BLaER1 treated with 17β-estradiol and CSF1 and Interleukin-3, amounts not matched to agents 10 nM and 100 nM (cell line): Measurements from ENCODE around the gene ITM2B.

Experiments used
- H3K27ac ChIP-seq, 11 experiments: shearing (Covaris generic); formaldehyde crosslinking; 2 replicates each; pipeline ENCODE4 v1.8.1; 2022
- H3K27me3 ChIP-seq, 11 experiments: shearing (Covaris generic); formaldehyde crosslinking; 2 replicates each; pipeline ENCODE4 v1.8.1; 2022
- H3K36me3 ChIP-seq, 11 experiments: shearing (Covaris generic); formaldehyde crosslinking; 2 replicates each; pipeline ENCODE4 v1.8.1; 2022
- H3K4me1 ChIP-seq, 10 experiments: shearing (Covaris generic); formaldehyde crosslinking; 2 replicates each; pipeline ENCODE4 v1.8.1; 2022
- H3K4me2 ChIP-seq, 11 experiments: shearing (Covaris generic); formaldehyde crosslinking; 2 replicates each; pipeline ENCODE4 v1.8.1; 2022
- H3K4me3 ChIP-seq, 10 experiments: shearing (Covaris generic); formaldehyde crosslinking; 2 replicates each; pipeline ENCODE4 v1.8.1; 2022
- H3K9ac ChIP-seq, 11 experiments: shearing (Covaris generic); formaldehyde crosslinking; 2 replicates each; pipeline ENCODE4 v1.8.1; 2022
- H3K9me3 ChIP-seq, 11 experiments: shearing (Covaris generic); formaldehyde crosslinking; replicated peaks in 1 of 11; 2 replicates each; pipeline ENCODE4 v1.8.1; 2022
- H4K20me1 ChIP-seq, 11 experiments: shearing (Covaris generic); formaldehyde crosslinking; 2 replicates each; pipeline ENCODE4 v1.8.1; 2022
- Cebpa-rat ChIP-seq, 11 experiments: shearing (Covaris generic); IDR thresholded peaks; 2 replicates each; pipeline ENCODE4 v1.8.1; 2022

The ITM2B gene

DNA sequence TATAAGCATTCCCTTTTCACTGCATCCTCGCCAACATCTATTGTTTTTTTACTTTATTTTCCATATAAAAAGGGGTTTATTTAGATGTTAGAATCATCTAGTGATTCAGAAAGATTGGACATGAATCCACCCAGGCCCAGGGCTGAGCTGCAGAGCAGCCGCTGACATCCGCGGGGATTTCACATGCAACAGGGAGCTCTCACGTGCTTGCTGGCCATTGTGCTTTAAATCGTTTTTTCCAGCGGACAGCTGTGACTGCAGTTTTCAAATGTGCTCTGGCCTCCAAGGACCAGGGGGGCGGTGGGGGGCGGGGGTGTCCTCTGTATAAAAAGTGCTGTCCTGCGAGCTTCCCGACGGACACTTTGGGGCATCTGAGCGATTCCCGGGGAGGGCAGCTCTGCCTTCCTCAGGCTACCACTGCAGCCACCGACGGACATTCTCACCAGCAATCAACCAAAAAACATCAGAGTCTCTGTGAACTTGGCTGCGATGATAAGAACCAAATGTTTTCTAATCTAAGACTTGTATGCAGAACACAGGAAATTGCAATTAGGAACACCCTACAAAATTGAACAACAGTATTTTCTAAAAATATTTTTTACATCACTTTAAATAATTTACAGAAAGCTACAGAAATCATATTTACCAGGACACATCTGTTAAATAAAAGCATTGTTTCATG lies 83.1 kb downstream of the ITM2B start:
- Histone ChIP-seq H4K20me1 (peaks cover 0 to 63% (median 10%) of the 10 kb centered on the region in 11 experiments; a peak in 11 of 22 replicates), H3K4me2 (no peak overlapping the region), H3K27ac (no peak overlapping the region), H3K9me3 (peaks cover 80 to 100% (median 100%) of the 10 kb centered on the region in 11 experiments), H3K4me1 (peaks cover 14 to 30% (median 16%) of the 10 kb centered on the region in 10 experiments; a peak in 19 of 20 replicates), H3K36me3 (peaks cover 99 to 100% (median 100%) of the 10 kb centered on the region in 11 experiments), H3K27me3 (no peaks in the 10 kb centered on the region), H3K9ac (no peak overlapping the region), H3K4me3 (peak overlapping the region in 1 of 10 experiments; percentile 45; a peak in 2 of 20 replicates)
- TF ChIP-seq Cebpa-rat (IDR thresholded peaks at IDR 0.05) = no peak

DNA sequence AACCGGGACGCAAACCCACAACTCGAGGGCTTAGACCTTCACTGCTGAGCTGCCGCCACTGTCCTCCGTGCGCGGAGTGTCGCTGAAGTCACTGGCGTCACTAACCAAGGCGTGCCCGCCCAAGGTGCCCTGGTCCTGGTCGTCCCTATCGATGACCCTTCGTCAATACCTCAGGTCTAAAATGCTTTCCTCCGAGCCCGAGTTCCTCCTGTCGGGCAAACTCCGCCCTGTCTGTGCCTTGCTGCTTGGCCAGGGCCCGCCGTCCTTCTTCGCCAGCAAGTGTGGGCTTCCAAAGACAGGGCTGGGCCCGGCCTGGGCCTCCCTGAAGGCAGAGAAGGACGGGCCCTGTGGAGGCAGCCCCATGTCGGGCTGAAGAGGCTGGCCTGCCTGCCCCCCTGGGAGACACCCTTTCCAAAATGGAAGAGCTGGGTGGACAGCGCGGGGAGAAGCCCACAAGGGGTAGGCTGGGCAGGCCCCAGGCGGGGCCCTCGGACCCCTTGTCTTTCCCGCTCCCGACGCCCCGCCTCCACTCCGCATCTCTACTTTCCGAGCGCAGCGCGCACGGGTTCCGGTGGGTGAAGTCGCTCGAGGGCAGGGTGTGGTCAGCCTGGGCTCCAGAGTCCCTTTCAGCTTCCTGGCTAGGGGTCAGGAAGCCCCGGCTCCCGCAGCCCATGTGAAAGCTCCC lies 84.0 kb downstream of the ITM2B start:
- Histone ChIP-seq H3K9ac (peak overlapping the region in 7 of 11 experiments; percentile 15 to 59 (median 35); a peak in 8 of 22 replicates), H3K27ac (peak overlapping the region in 8 of 11 experiments; percentile 36 to 58 (median 49); a peak in 13 of 22 replicates), H3K36me3 (peaks cover 99 to 100% (median 100%) of the 10 kb centered on the region in 11 experiments), H3K4me2 (peak overlapping the region; percentile 31 to 65 (median 50); a peak in 21 of 22 replicates), H4K20me1 (peaks cover 0 to 57% (median 10%) of the 10 kb centered on the region in 11 experiments; a peak in 11 of 22 replicates), H3K4me1 (peaks cover 14 to 25% (median 15%) of the 10 kb centered on the region in 10 experiments; a peak in 18 of 20 replicates), H3K9me3 (peaks cover 88 to 100% (median 100%) of the 10 kb centered on the region in 11 experiments), H3K4me3 (peak overlapping the region in 8 of 10 experiments; percentile 19 to 56 (median 38); a peak in 11 of 20 replicates), H3K27me3 (no peaks in the 10 kb centered on the region)
- TF ChIP-seq Cebpa-rat (IDR thresholded peaks at IDR 0.05) = no peak

DNA sequence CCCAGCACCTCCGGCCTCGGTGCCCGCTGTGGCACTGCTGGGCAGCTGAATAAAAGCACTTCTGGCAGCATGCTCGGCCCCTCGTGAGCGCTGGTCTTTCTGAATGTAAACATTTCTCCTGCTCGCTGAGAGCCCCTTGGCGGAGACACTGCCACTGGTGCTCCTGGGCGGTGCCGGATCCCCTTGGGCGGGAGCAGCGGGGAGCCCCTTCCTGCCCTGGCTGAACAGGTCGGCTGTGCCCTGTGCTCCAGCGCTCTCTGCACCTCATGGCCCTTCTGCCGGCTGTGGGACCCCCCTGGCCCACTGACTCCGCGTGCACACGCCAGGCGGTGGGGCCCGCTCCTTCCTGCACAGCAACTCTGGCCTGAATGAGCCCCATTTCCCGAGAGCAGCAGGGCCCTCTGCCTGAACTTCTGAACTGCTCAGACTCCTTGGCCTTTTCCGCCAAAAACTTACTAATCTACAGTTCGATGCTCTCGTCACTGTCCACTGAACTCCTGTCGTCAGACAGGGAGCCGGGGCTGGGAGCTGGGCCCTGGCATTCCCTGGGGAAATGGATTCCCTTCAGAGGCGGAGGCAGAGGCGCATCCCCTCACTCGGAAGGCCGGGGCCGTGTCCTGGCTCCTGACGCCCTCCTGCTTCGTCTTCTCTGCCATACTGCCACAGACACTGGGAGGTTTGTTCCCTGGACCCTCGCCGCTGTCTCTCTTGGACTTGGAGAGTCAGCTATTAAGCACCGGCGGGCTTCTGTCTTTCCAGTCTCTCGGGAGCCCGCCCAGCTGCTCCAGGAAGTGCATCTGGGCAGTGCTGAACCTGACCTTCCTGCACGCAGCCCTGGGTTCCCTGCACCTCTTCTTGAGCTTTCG lies 84.7 kb downstream of the ITM2B start:
- Histone ChIP-seq H3K4me1 (peaks cover 6 to 18% (median 15%) of the 10 kb centered on the region in 10 experiments; a peak in 18 of 20 replicates), H3K27me3 (no peaks in the 10 kb centered on the region), H4K20me1 (peaks cover 0 to 56% (median 10%) of the 10 kb centered on the region in 11 experiments; a peak in 11 of 22 replicates), H3K4me3 (peak overlapping the region in 9 of 10 experiments; percentile 11 to 56 (median 37); a peak in 15 of 20 replicates), H3K9me3 (peaks cover 96 to 100% (median 100%) of the 10 kb centered on the region in 11 experiments), H3K4me2 (peak overlapping the region; percentile 31 to 65 (median 50)), H3K27ac (peak overlapping the region in 10 of 11 experiments; percentile 8 to 58 (median 47); a peak in 16 of 22 replicates), H3K36me3 (peaks cover 93 to 100% (median 100%) of the 10 kb centered on the region in 11 experiments), H3K9ac (peak overlapping the region in 8 of 11 experiments; percentile 15 to 59 (median 38); a peak in 11 of 22 replicates)
- TF ChIP-seq Cebpa-rat (IDR thresholded peaks at IDR 0.05) = no peak

DNA sequence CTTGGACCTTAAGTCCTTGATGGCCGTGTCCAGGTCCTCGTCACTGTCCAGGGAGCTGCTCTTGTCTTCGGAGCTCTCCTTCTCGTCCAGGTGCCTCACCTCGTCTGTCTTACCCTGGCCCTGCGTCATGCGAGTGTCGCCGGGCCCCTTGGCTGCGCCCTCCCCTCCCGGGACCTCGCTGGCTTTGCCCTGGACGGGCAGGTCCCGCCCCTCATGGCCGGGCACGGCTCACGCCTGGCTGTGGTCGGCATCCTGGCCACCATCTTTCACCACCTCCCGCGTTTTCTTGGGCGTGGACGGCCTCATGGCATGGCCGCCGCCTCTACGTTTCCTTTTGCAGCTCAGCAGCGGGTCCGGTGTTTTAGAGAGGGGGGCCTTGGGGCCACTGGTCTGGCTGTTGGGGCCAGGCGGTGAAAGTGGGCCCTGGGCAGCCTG lies 85.4 kb downstream of the ITM2B start:
- H3K27me3 ChIP-seq = no peaks in the 10 kb centered on the region
- H3K36me3 ChIP-seq = peaks cover 88 to 100% (median 99%) of the 10 kb centered on the region in 11 experiments
- peak overlapping the region in 9 of 11 experiments; percentile 10 to 58 (median 49); a peak in 9 of 22 replicates for H3K27ac ChIP-seq
- H4K20me1 ChIP-seq = peaks cover 0 to 56% (median 10%) of the 10 kb centered on the region in 11 experiments; a peak in 11 of 22 replicates
- H3K4me1 ChIP-seq = peaks cover 6 to 16% (median 15%) of the 10 kb centered on the region in 10 experiments; a peak in 18 of 20 replicates
- no peak for TF ChIP-seq Cebpa-rat (IDR thresholded peaks at IDR 0.05)
- H3K4me3 ChIP-seq = peak overlapping the region in 9 of 10 experiments; percentile 11 to 56 (median 37); a peak in 12 of 20 replicates
- H3K9me3 ChIP-seq = peaks cover 90 to 100% (median 98%) of the 10 kb centered on the region in 11 experiments
- 0 out of 22 replicates have a peak overlapping the region, but pooled peaks of 1 of the 11 experiments have one; percentile 57 for H3K9ac ChIP-seq
- peak overlapping the region in 8 of 11 experiments; percentile 31 to 65 (median 53); a peak in 6 of 22 replicates for H3K4me2 ChIP-seq

DNA sequence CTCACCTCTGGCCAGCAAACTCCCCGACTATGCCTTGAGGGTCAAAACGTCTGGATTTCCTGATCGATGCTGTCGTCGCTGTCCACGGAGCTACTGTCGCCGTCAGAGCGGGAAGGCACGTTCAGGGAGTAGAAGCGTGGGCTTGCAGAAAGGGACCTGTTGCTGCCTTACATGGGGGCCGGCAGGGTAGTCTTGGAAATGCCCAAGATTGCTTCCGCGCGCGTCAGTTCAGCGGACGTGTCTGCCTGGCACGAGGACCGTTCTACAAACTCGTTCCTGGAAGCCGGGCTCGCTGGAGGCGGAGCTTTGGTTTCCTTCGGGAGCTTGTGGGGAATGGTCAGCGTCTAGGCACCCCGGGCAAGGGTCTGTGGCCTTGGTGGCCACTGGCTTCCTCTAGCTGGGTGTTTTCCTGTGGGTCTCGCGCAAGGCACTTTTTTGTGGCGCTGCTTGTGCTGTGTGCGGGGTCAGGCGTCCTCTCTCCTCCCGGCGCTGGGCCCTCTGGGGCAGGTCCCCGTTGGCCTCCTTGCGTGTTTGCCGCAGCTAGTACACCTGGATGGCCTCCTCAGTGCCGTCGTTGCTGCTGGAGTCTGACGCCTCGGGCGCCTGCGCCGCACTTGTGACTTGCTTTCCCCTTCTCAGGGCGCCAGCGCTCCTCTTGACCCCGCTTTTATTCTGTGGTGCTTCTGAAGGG lies 86.0 kb downstream of the ITM2B start:
- Histone ChIP-seq H3K4me2 (no peak overlapping the region), H4K20me1 (peaks cover 0 to 61% (median 10%) of the 10 kb centered on the region in 11 experiments; a peak in 12 of 22 replicates), H3K27me3 (no peaks in the 10 kb centered on the region), H3K9me3 (peaks cover 85 to 100% (median 96%) of the 10 kb centered on the region in 11 experiments), H3K9ac (no peak overlapping the region), H3K4me1 (peaks cover 6 to 16% (median 15%) of the 10 kb centered on the region in 10 experiments; a peak in 18 of 20 replicates), H3K27ac (no peak overlapping the region), H3K4me3 (peak overlapping the region in 8 of 10 experiments; percentile 19 to 56 (median 38); a peak in 11 of 20 replicates), H3K36me3 (peaks cover 82 to 100% (median 99%) of the 10 kb centered on the region in 11 experiments)
- TF ChIP-seq Cebpa-rat (IDR thresholded peaks at IDR 0.05) = no peak
